HEK293 (cell line): ENCODE measurements around the gene CUL7.

Experiments
- CTCF ChIP-seq: fragments of 450-650 bp; formaldehyde crosslinking; IDR thresholded peaks from 2 replicates; pipeline ENCODE4 v1.5.1; 2016; ENCODE audit warnings: missing biosample characterization, missing genetic modification characterization
- GLIS1 ChIP-seq: fragments of 450-650 bp; formaldehyde crosslinking; IDR thresholded peaks from 2 replicates; pipeline ENCODE4 v1.5.1; 2016; ENCODE audit warnings: missing biosample characterization, missing genetic modification characterization
- HOXA7 ChIP-seq: sonication (generic); formaldehyde crosslinking; IDR thresholded peaks from 2 replicates; pipeline ENCODE4 v1.8.1; 2022; ENCODE audit warnings: missing genetic modification reagents, borderline replicate concordance
- KLF1 ChIP-seq: fragments of 450-650 bp; formaldehyde crosslinking; IDR thresholded peaks from 2 replicates; pipeline ENCODE4 v1.5.1; 2016; ENCODE audit warnings: missing biosample characterization, missing genetic modification characterization
- MEIS1 ChIP-seq: sonication (generic); formaldehyde crosslinking; IDR thresholded peaks from 2 replicates; pipeline ENCODE4 v1.8.1; 2022; ENCODE audit warnings: missing genetic modification reagents, mild to moderate bottlenecking, borderline replicate concordance
- ZBTB20 ChIP-seq: fragments of 450-650 bp; formaldehyde crosslinking; IDR thresholded peaks from 2 replicates; pipeline ENCODE4 v1.5.1; 2016; ENCODE audit warnings: missing biosample characterization, missing genetic modification characterization
- ZNF138 ChIP-seq: fragments of 450-650 bp; formaldehyde crosslinking; IDR thresholded peaks from 2 replicates; pipeline ENCODE4 v1.5.1; 2016; ENCODE audit warnings: missing biosample characterization, missing genetic modification characterization, borderline replicate concordance
- ZNF266 ChIP-seq: fragments of 450-650 bp; formaldehyde crosslinking; IDR thresholded peaks from 2 replicates; pipeline ENCODE4 v1.5.1; 2016; ENCODE audit warnings: missing biosample characterization, missing genetic modification characterization, low read depth
- ZNF558 ChIP-seq: fragments of 450-650 bp; formaldehyde crosslinking; IDR thresholded peaks from 2 replicates; pipeline ENCODE4 v1.5.1; 2016; ENCODE audit warnings: missing biosample characterization, missing genetic modification characterization
- ZNF571 ChIP-seq: fragments of 450-650 bp; formaldehyde crosslinking; IDR thresholded peaks from 2 replicates; pipeline ENCODE4 v1.5.0; 2017; ENCODE audit warnings: missing biosample characterization, missing genetic modification characterization
- ZNF776 ChIP-seq: fragments of 450-650 bp; formaldehyde crosslinking; IDR thresholded peaks from 2 replicates; pipeline ENCODE4 v1.5.0; 2017; ENCODE audit warnings: missing biosample characterization, missing genetic modification characterization, borderline replicate concordance
- ZNF792 ChIP-seq: fragments of 450-650 bp; formaldehyde crosslinking; IDR thresholded peaks from 2 replicates; pipeline ENCODE4 v1.5.1; 2016; ENCODE audit warnings: missing biosample characterization, missing genetic modification characterization

DNA sequence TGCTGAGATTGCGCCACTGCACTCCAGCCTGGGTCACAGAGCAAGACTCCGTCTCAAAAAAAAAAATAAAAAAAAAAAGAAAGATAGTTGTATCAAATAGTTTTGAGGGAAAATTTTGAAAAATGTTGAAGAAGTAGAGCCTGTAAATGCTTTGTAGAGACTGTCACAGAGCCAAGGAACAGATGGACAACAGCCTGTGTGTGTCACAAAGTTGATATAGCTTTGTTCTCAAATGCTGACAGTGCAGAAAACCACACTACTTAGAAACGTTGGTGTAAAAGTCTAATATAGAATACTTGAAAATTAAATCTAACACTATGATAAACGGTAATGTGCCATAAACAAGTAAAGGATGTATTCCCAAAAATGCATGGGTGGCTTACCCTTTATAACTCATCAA lies 47.8 kb upstream of the CUL7 start:
- TF ChIP-seq CTCF (tag by site-specific recombination) (no peak), ZNF138 (tag by site-specific recombination) (no peak), ZNF266 (no peak), MEIS1 (CRISPR knock-in tag) (no peak), ZNF792 (tag by site-specific recombination) (no peak), HOXA7 (CRISPR knock-in tag) (no peak), ZNF571 (tag by site-specific recombination) (no peak), ZNF776 (tag by site-specific recombination) (no peak), KLF1 (no peak), ZBTB20 (tag by site-specific recombination) (no peak), GLIS1 (tag by site-specific recombination) (no peak), ZNF558 (no peak)
